ENCODE results near the gene ITGA2B. TPM values are rescaled to one million over a fixed set of nuclear protein-coding genes. Genes with fewer than 3 reads are reported as not detected.

The ITGA2B gene
- total and polyA plus RNA-seq, 8 donors, result under 0.01 to 2.4 (median 0.46) TPM; not detected in 3

GRCh38 chr17:44380767-44381166 lies 8.7 kb downstream of the ITGA2B start:
- H3K27me3 ChIP-seq, result peaks cover 0 to 31% (median 11%) of the 10 kb centered on the region in 3 donors
- H3K4me3 ChIP-seq, result no peak overlapping the region
- H3K27ac ChIP-seq, result no peak overlapping the region
- peaks cover 4 to 28% (median 24%) of the 10 kb centered on the region in 4 donors for H3K4me1 ChIP-seq
- no peaks in the 10 kb centered on the region for H3K9me3 ChIP-seq
- no peak for DNase-seq
- intact Hi-C loops (cut with DNase I; ENCODE audit: low total_unique reads), result no loop called here
- H3K36me3 ChIP-seq, result no peaks in the 10 kb centered on the region
- TF ChIP-seq POLR2A (IDR thresholded peaks at IDR 0.05) (no peak), POLR2AphosphoS5 (IDR thresholded peaks at IDR 0.05) (no peak), EP300 (IDR thresholded peaks at IDR 0.05) (no peak), CTCF (IDR thresholded peaks at IDR 0.05) (no peak)
- WGBS, 5 donors, result 73 to 75% (median 74%) methylated on average over 9 of the region's 9 CpGs

- WGBS, 5 donors, result 89 to 100% (median 92%) methylated on average over 1 to 10 of the region's 10 CpGs
- no peaks in the 10 kb centered on the region for H3K9me3 ChIP-seq
- H3K27me3 ChIP-seq, result peaks cover 0 to 31% (median 6%) of the 10 kb centered on the region in 3 donors
- DNase-seq, result no peak
- H3K4me3 ChIP-seq, result no peak overlapping the region
- no peak overlapping the region for H3K27ac ChIP-seq
- intact Hi-C loops (cut with DNase I; ENCODE audit: low total_unique reads), result no loop called here
- no peaks in the 10 kb centered on the region for H3K36me3 ChIP-seq
- peaks cover 6 to 28% (median 17%) of the 10 kb centered on the region in 4 donors for H3K4me1 ChIP-seq
- TF ChIP-seq EP300 (IDR thresholded peaks at IDR 0.05) (no peak), POLR2AphosphoS5 (IDR thresholded peaks at IDR 0.05) (no peak), CTCF (IDR thresholded peaks at IDR 0.05) (no peak), POLR2A (IDR thresholded peaks at IDR 0.05) (no peak)
These were observed 9.6 kb downstream of the ITGA2B start for GRCh38 chr17:44379887-44380286.

GRCh38 chr17:44378171-44378705 lies 11.2 kb downstream of the ITGA2B start:
- DNase-seq, result no peak
- Histone ChIP-seq H3K27ac (no peak overlapping the region), H3K9me3 (no peaks in the 10 kb centered on the region), H3K27me3 (peaks cover 0 to 20% (median 0%) of the 10 kb centered on the region in 3 donors), H3K4me3 (no peak overlapping the region), H3K36me3 (no peaks in the 10 kb centered on the region), H3K4me1 (peaks cover 8 to 26% (median 16%) of the 10 kb centered on the region in 4 donors)
- 81 to 88% (median 88%) methylated on average over 14 of the region's 14 CpGs for WGBS, 5 donors
- intact Hi-C loops (cut with DNase I; ENCODE audit: low total_unique reads), result no loop called here
- TF ChIP-seq EP300 (IDR thresholded peaks at IDR 0.05), result no peak
- TF ChIP-seq CTCF (IDR thresholded peaks at IDR 0.05), result no peak
- TF ChIP-seq POLR2AphosphoS5 (IDR thresholded peaks at IDR 0.05), result no peak
- TF ChIP-seq POLR2A (IDR thresholded peaks at IDR 0.05), result no peak

GRCh38 chr17:44376779-44377178 lies 12.7 kb downstream of the ITGA2B start:
- Histone ChIP-seq H3K4me1 (peaks cover 8 to 26% (median 16%) of the 10 kb centered on the region in 4 donors), H3K4me3 (no peak overlapping the region), H3K27me3 (peaks cover 0 to 32% (median 0%) of the 10 kb centered on the region in 3 donors), H3K36me3 (no peaks in the 10 kb centered on the region), H3K9me3 (no peaks in the 10 kb centered on the region), H3K27ac (no peak overlapping the region)
- no peak for DNase-seq
- WGBS, 5 donors, result 79 to 90% (median 85%) methylated on average over 12 of the region's 12 CpGs
- intact Hi-C loops (cut with DNase I; ENCODE audit: low total_unique reads), result no loop called here
- TF ChIP-seq CTCF (IDR thresholded peaks at IDR 0.05), result no peak
- no peak for TF ChIP-seq POLR2AphosphoS5 (IDR thresholded peaks at IDR 0.05)
- TF ChIP-seq EP300 (IDR thresholded peaks at IDR 0.05), result no peak
- no peak for TF ChIP-seq POLR2A (IDR thresholded peaks at IDR 0.05)

Measured in stomach (tissue), 9 donors.